Right lobe of liver (tissue), 4 donors: ENCODE data around the gene COLEC11.

Source experiments
- CTCF ChIP-seq, 4 donors: fragments of 200-600 bp in 3 of 4; fragments of 450-650 bp in 1 of 4; IDR thresholded peaks; one replicate each; pipeline versions ENCODE4 v1.5.1 to v1.8.0; 2016 to 2022; ENCODE audit warnings: antibody characterized with exemption in 4 of 4, mild to moderate bottlenecking in 2 of 4
- POLR2A ChIP-seq: fragments of 450-650 bp; IDR thresholded peaks from one replicate; pipeline ENCODE4 v1.6.1; 2017; ENCODE audit warnings: antibody characterized with exemption, mild to moderate bottlenecking
- donor health status: DM: no; HTN: no; CAD: no.
- donor health status: DM: no; HTN: no; CAD: no.
- donor health status: DM: no; HTN: yes; CAD: no.

GRCh38 chr2:3574155-3574554 lies 20.8 kb upstream of the COLEC11 start:
- TF ChIP-seq CTCF (IDR thresholded peaks at IDR 0.05) (no peak), POLR2A (no peak)
